MCF 10A (cell line): Measurements from ENCODE around the gene CAV1. TPM values are rescaled to one million over a fixed set of nuclear protein-coding genes. Genes with fewer than 3 reads are reported as not detected.
"Not testable (repeated sequence)": the region's sequence is repeated elsewhere in the genome, so short reads cannot be mapped to it uniquely, and the experiment has no call there.

Experiments
- BruUV-seq: library from RNA; stranded (reverse); fragments of 400-500 nt; replicated peaks from 2 replicates; lab custom pipeline; 2021; lab: Mats Ljungman, UMichigan
- CTCF ChIA-PET: fragments of 300-600 bp; sonication (Branson Sonifier 250); formaldehyde crosslinking; extraction: SDS; loops from one replicate; lab custom pipeline; 2021; ENCODE audit warnings: antibody characterized with exemption, inconsistent platforms; lab: Yijun Ruan, JAX
- POLR2A ChIA-PET: fragments of 300-600, 350-650 bp; sonication (Branson Sonifier 250); formaldehyde crosslinking; extraction: SDS; loops from one replicate; lab custom pipeline; 2020; ENCODE audit warnings: antibody characterized with exemption, inconsistent platforms; lab: Yijun Ruan, JAX
- DNase-seq: peaks from one replicate; pipeline ENCODE4 v3.0.0-alpha.2; 2018; ENCODE audit not compliant: unreplicated experiment
- H3K27ac Mint-ChIP-seq: one replicate; pipeline ENCODE4 v1.8.0; 2022; ENCODE audit warnings: mild to moderate bottlenecking, low read depth, mixed read lengths; ENCODE audit not compliant: unreplicated experiment
- H3K27me3 Mint-ChIP-seq: one replicate; pipeline ENCODE4 v1.8.0; 2022; ENCODE audit warnings: mixed read lengths; ENCODE audit not compliant: insufficient read depth, unreplicated experiment
- H3K36me3 Mint-ChIP-seq: one replicate; pipeline ENCODE4 v1.8.0; 2022; ENCODE audit warnings: mild to moderate bottlenecking, moderate library complexity, mixed read lengths; ENCODE audit not compliant: insufficient read depth, unreplicated experiment
- H3K4me1 Mint-ChIP-seq: one replicate; pipeline ENCODE4 v1.8.0; 2022; ENCODE audit warnings: mixed read lengths; ENCODE audit not compliant: insufficient read depth, unreplicated experiment
- H3K4me3 Mint-ChIP-seq: one replicate; pipeline ENCODE4 v1.8.0; 2022; ENCODE audit warnings: mild to moderate bottlenecking, moderate library complexity, mixed read lengths; ENCODE audit not compliant: unreplicated experiment
- H3K9me3 Mint-ChIP-seq: one replicate; pipeline ENCODE4 v1.8.0; 2022; ENCODE audit warnings: mixed read lengths; ENCODE audit not compliant: unreplicated experiment
- CTCF ChIP-seq: fragments of 200-600 bp; IDR thresholded peaks from one replicate; pipeline ENCODE4 v1.8.0; 2022; ENCODE audit warnings: antibody characterized with exemption, mild to moderate bottlenecking; ENCODE audit not compliant: unreplicated experiment
- intact Hi-C: fragments of 100-400 bp; cut with micrococcal nuclease; formaldehyde crosslinking; loops from 2 replicates; pipeline ENCODE4 v1.14.1; 2022
- total RNA-seq: library from RNA; stranded (reverse); gene quantifications from 2 replicates; pipeline ENCODE4 v1.2.3, GENCODE V29; 2022

CAV1 gene
- total RNA-seq, 1 experiment from 2014 or later: 267 TPM

- Mint-ChIP-seq H3K36me3 (peaks cover 4% of the 10 kb centered on the region), H3K27me3 (no peaks in the 10 kb centered on the region), H3K4me3 (no peak overlapping the region), H3K4me1 (peaks cover 23% of the 10 kb centered on the region), H3K9me3 (no peaks in the 10 kb centered on the region), H3K27ac (no peak overlapping the region)
- DNase-seq: no peak
- intact Hi-C loops: loop anchor here (5.0 kb wide), 3 partner anchors 83 to 348 kb away; no protein-coding TSS in a partner anchor
- no TSS peak for BruUV-seq
- CTCF ChIA-PET: interaction anchor here (0.6 to 4.9 kb wide), 9 partner anchors 10 to 406 kb away, joined by 3 to 96 read pairs (median 4); partner anchors contain the start of gene CAV1
- POLR2A ChIA-PET: interaction anchor here (0.8 to 1.3 kb wide), 3 partner anchors 14 to 326 kb away, joined by 3 to 5 read pairs (median 3); no protein-coding TSS in a partner anchor
- no peak for TF ChIP-seq CTCF
Observed at GRCh38 chr7:116585392-116585791, 60.6 kb downstream of the CAV1 start.

DNA sequence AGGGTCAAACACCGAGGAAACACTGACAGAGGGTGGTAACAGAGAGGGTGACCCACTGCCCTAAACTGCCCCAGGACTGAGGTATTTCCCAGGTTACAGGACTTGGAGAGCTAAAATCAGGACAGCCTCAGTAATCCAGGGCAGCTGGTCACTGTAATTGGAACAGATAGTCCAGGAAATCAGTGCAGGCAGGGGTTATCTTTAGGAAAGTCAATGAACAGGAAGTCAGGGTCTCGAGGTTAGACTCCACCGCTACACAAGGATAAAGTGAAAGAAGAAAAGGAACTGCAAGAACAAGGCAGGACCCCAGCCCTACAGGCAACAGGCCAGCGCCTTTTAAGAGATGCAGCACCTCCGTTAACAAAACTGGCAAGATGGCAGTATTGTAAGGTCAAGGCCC lies 61.1 kb downstream of the CAV1 start:
- no peak for DNase-seq
- intact Hi-C loops: loop anchor here (5.0 kb wide), 3 partner anchors 84 to 349 kb away; no protein-coding TSS in a partner anchor
- CTCF ChIA-PET: interaction anchor here (0.6 to 4.9 kb wide), 12 partner anchors 9 to 423 kb away, joined by 3 to 96 read pairs (median 4); partner anchors contain the start of gene CAV1
- TF ChIP-seq CTCF: no peak
- H3K36me3 Mint-ChIP-seq: peaks cover 4% of the 10 kb centered on the region
- peaks cover 23% of the 10 kb centered on the region for H3K4me1 Mint-ChIP-seq
- BruUV-seq: no TSS peak
- no peak overlapping the region for H3K27ac Mint-ChIP-seq
- H3K27me3 Mint-ChIP-seq: no peaks in the 10 kb centered on the region
- H3K4me3 Mint-ChIP-seq: no peak overlapping the region
- POLR2A ChIA-PET: interaction anchor here (0.7 to 1.3 kb wide), 4 partner anchors 15 to 328 kb away, joined by 3 to 5 read pairs (median 4); no protein-coding TSS in a partner anchor
- H3K9me3 Mint-ChIP-seq: no peaks in the 10 kb centered on the region

DNA sequence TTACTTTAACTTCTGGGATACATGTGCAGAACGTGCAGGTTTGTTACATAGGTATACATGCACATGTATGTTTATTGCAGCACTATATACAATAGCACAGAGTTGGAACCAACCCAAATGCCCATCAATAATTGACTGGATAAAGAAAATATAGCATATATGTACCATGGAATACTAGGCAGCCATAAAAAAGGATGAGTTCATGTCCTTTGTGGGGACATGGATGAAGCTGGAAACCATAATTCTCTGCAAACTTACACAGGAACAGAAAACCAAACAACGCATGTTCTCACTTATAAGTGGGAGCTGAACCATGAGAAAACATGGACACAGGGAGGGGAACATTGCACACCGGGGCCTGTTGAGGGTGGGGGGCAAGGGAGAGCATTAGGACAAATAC lies 62.4 kb downstream of the CAV1 start:
- peaks cover 24% of the 10 kb centered on the region for H3K4me1 Mint-ChIP-seq
- DNase-seq, H3K9me3 Mint-ChIP-seq, H3K36me3 Mint-ChIP-seq, H3K27me3 Mint-ChIP-seq, BruUV-seq, H3K27ac Mint-ChIP-seq, H3K4me3 Mint-ChIP-seq: not testable (repeated sequence)
- POLR2A ChIA-PET: interaction anchor here (0.9 to 2.7 kb wide), 3 partner anchors 16 to 330 kb away, joined by 3 to 19 read pairs (median 3); no protein-coding TSS in a partner anchor
- CTCF ChIA-PET: interaction anchor here (0.6 to 4.9 kb wide), 12 partner anchors 9 to 416 kb away, joined by 3 to 96 read pairs (median 5); partner anchors contain the start of gene TES
- intact Hi-C loops: loop anchor here (5.0 kb wide), 3 partner anchors 85 to 350 kb away; no protein-coding TSS in a partner anchor

DNA sequence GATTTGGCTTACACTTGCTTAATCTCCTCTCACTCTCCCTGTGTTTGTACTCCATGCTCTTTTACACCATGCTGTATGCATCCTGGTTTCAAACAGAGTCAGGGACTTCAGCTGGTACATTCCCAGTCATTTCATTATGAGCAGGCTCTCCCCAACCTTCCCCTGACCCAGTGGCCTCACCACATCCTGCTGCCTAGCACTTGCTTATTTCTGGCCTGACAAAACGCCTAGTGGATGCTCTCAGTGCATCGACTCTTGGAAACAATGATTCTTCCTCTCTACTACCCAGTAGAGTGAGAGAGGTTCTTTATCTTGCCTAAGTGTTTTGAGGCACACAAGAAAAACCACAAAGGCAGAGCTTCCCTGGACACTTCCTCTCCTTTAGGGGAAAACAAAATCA lies 63.4 kb downstream of the CAV1 start:
- intact Hi-C loops: loop anchor here (5.0 kb wide), 3 partner anchors 86 to 351 kb away; no protein-coding TSS in a partner anchor

More for the DNA sequence above, 63.4 kb downstream of the CAV1 start:
- Mint-ChIP-seq H3K9me3 (no peaks in the 10 kb centered on the region), H3K4me1 (peaks cover 19% of the 10 kb centered on the region), H3K27me3 (peaks cover 10% of the 10 kb centered on the region), H3K36me3 (peaks cover 4% of the 10 kb centered on the region), H3K4me3 (no peak overlapping the region), H3K27ac (peak overlapping the region; percentile 85)
- BruUV-seq: no TSS peak
- ChIA-PET CTCF (interaction anchor here (0.6 to 4.9 kb wide), 15 partner anchors 11 to 417 kb away, joined by 3 to 96 read pairs (median 5); partner anchors contain the start of gene TES), POLR2A (interaction anchor here (0.7 to 2.7 kb wide), 5 partner anchors 17 to 331 kb away, joined by 3 to 19 read pairs (median 3); partner anchors contain the start of gene CAV1)
- DNase-seq: no peak
- no peak for TF ChIP-seq CTCF
